NCI-H146 treated with DMSO at 0.1 percent for 48 hours (cell line): ENCODE measurements around the gene DENND1A.

Experiments
- DNase-seq: peaks from one replicate; lab custom pipeline; 2025; ENCODE audit not compliant: unreplicated experiment; lab: John Stamatoyannopoulos, UW

Gene DENND1A

GRCh38 chr9:123478967-123479602 lies 450.8 kb downstream of the DENND1A start:
- no peak for DNase-seq

GRCh38 chr9:123478160-123478559 lies 451.8 kb downstream of the DENND1A start:
- no peak for DNase-seq

GRCh38 chr9:123475407-123475806 lies 454.5 kb downstream of the DENND1A start:
- peak; percentile 9 for DNase-seq

- DNase-seq: peak; percentile 10
These were observed 456.9 kb downstream of the DENND1A start for GRCh38 chr9:123472862-123473614.

- no peak for DNase-seq
These were observed 457.9 kb downstream of the DENND1A start for GRCh38 chr9:123471843-123472570.

GRCh38 chr9:123470991-123471770 lies 458.7 kb downstream of the DENND1A start:
- DNase-seq: no peak

GRCh38 chr9:123470121-123470782 lies 459.7 kb downstream of the DENND1A start:
- DNase-seq: no peak

GRCh38 chr9:123469282-123469681 lies 460.6 kb downstream of the DENND1A start:
- DNase-seq: no peak

GRCh38 chr9:123468541-123468940 lies 461.4 kb downstream of the DENND1A start:
- no peak for DNase-seq

- no peak for DNase-seq
These were observed 464.6 kb downstream of the DENND1A start for GRCh38 chr9:123465304-123465703.

GRCh38 chr9:123460091-123460490 lies 469.8 kb downstream of the DENND1A start:
- no peak for DNase-seq

GRCh38 chr9:123457583-123457982 lies 472.3 kb downstream of the DENND1A start:
- DNase-seq: no peak

GRCh38 chr9:123456011-123456410 lies 473.9 kb downstream of the DENND1A start:
- no peak for DNase-seq

- no peak for DNase-seq
These were observed 474.7 kb downstream of the DENND1A start for GRCh38 chr9:123455187-123455586.

- DNase-seq: no peak
These were observed 475.6 kb downstream of the DENND1A start for GRCh38 chr9:123454361-123454760.

GRCh38 chr9:123453831-123454321 lies 476.1 kb downstream of the DENND1A start:
- DNase-seq: no peak

- no peak for DNase-seq
These were observed 476.8 kb downstream of the DENND1A start for GRCh38 chr9:123453076-123453667.

- DNase-seq: no peak
These were observed 478.9 kb downstream of the DENND1A start for GRCh38 chr9:123450996-123451395.

GRCh38 chr9:123450098-123450770 lies 479.7 kb downstream of the DENND1A start:
- DNase-seq: no peak
